H9 (cell line): ENCODE measurements around the gene OBP2B. TPM values are rescaled to one million over a fixed set of nuclear protein-coding genes. Genes with fewer than 3 reads are reported as not detected.
A peak's percentile ranks its signal among the peaks of the same experiment; 100 is the strongest.

Experiments
- DNase-seq: peaks from one replicate; pipeline ENCODE4 v3.0.0-alpha.2; 2017
- H2AFZ ChIP-seq: one replicate; pipeline ENCODE4 v1.6.1; 2013; ENCODE audit warnings: mild to moderate bottlenecking, low read length, control low read depth, moderate library complexity
- H2AK5ac ChIP-seq: 2 replicates; pipeline ENCODE4 v1.6.1; 2013; ENCODE audit warnings: low read length, control low read depth, mixed read lengths; ENCODE audit not compliant: insufficient read length
- H2BK120ac ChIP-seq: one replicate; pipeline ENCODE4 v1.6.1; 2013; ENCODE audit warnings: low read depth, mild to moderate bottlenecking, low read length, control low read depth, inconsistent platforms; ENCODE audit not compliant: poor library complexity, severe bottlenecking
- H2BK12ac ChIP-seq: 2 replicates; pipeline ENCODE4 v1.6.1; 2013; ENCODE audit warnings: low read length, control low read depth, mixed read lengths, low read depth; ENCODE audit not compliant: insufficient read length
- H2BK15ac ChIP-seq: 2 replicates; pipeline ENCODE4 v1.6.1; 2013; ENCODE audit warnings: low read depth, low read length, control low read depth
- H2BK20ac ChIP-seq: one replicate; pipeline ENCODE4 v1.6.1; 2013; ENCODE audit warnings: low read depth, mild to moderate bottlenecking, low read length, control low read depth, inconsistent platforms; ENCODE audit not compliant: poor library complexity, severe bottlenecking
- H2BK5ac ChIP-seq: 2 replicates; pipeline ENCODE4 v1.6.1; 2013; ENCODE audit warnings: low read length, control low read depth, mixed read lengths; ENCODE audit not compliant: insufficient read length
- H3K14ac ChIP-seq: 2 replicates; pipeline ENCODE4 v1.6.1; 2013; ENCODE audit warnings: low read length, control low read depth; ENCODE audit not compliant: insufficient read depth
- H3K18ac ChIP-seq: 2 replicates; pipeline ENCODE4 v1.6.1; 2013; ENCODE audit warnings: low read depth, mild to moderate bottlenecking, mixed read lengths, low read length, control low read depth; ENCODE audit not compliant: insufficient read length
- H3K23ac ChIP-seq: 2 replicates; pipeline ENCODE4 v1.6.1; 2013; ENCODE audit warnings: low read length, control low read depth, mixed read lengths, low read depth; ENCODE audit not compliant: insufficient read length
- H3K23me2 ChIP-seq: 2 replicates; pipeline ENCODE4 v1.6.1; 2013; ENCODE audit warnings: low read depth, mild to moderate bottlenecking, mixed read lengths, low read length, control low read depth; ENCODE audit not compliant: insufficient read length, poor library complexity, severe bottlenecking
- H3K27ac ChIP-seq: 2 replicates; pipeline ENCODE4 v1.5.1; 2013; ENCODE audit warnings: low read length, control low read depth, mixed read lengths, low read depth; ENCODE audit not compliant: insufficient read length
- H3K27me3 ChIP-seq: 2 replicates; pipeline ENCODE4 v1.6.1; 2013; ENCODE audit warnings: low read length, control low read depth, inconsistent platforms; ENCODE audit not compliant: insufficient read depth
- H3K4ac ChIP-seq: 2 replicates; pipeline ENCODE4 v1.6.1; 2013; ENCODE audit warnings: low read depth, mild to moderate bottlenecking, control low read depth, inconsistent platforms, low read length, moderate library complexity
- H3K4me1 ChIP-seq: 2 replicates; pipeline ENCODE4 v1.6.1; 2013; ENCODE audit warnings: low read length, control low read depth, inconsistent platforms; ENCODE audit not compliant: insufficient read depth
- H3K4me2 ChIP-seq: 2 replicates; pipeline ENCODE4 v1.6.1; 2013; ENCODE audit warnings: low read length, control low read depth, mixed read lengths; ENCODE audit not compliant: insufficient read length, insufficient read depth
- H3K56ac ChIP-seq: 2 replicates; pipeline ENCODE4 v1.6.1; 2013; ENCODE audit warnings: low read depth, mild to moderate bottlenecking, mixed read lengths, low read length, control low read depth; ENCODE audit not compliant: insufficient read length
- H3K79me1 ChIP-seq: 2 replicates; pipeline ENCODE4 v1.6.1; 2013; ENCODE audit warnings: low read depth, mild to moderate bottlenecking, moderate library complexity, low read length, control low read depth, inconsistent platforms; ENCODE audit not compliant: insufficient read depth, poor library complexity, severe bottlenecking
- H3K79me2 ChIP-seq: 2 replicates; pipeline ENCODE4 v1.6.1; 2013; ENCODE audit warnings: low read length, control low read depth, inconsistent platforms; ENCODE audit not compliant: insufficient read depth
- H3K9ac ChIP-seq: 2 replicates; pipeline ENCODE4 v1.6.1; 2013; ENCODE audit warnings: low read length, control low read depth, mixed read lengths; ENCODE audit not compliant: insufficient read length; ENCODE audit errors: extremely low read depth
- H3K9me3 ChIP-seq: one replicate; pipeline ENCODE4 v1.6.1; 2013; ENCODE audit warnings: low read depth, low read length, inconsistent platforms; ENCODE audit not compliant: control insufficient read depth
- H3T11ph ChIP-seq: one replicate; pipeline ENCODE4 v1.6.1; 2013; ENCODE audit warnings: mild to moderate bottlenecking, low read length, control low read depth, inconsistent platforms
- H4K20me1 ChIP-seq: one replicate; pipeline ENCODE4 v1.6.1; 2013; ENCODE audit not compliant: control insufficient read depth, insufficient read length, insufficient read depth
- H4K5ac ChIP-seq: 2 replicates; pipeline ENCODE4 v1.6.1; 2013; ENCODE audit warnings: low read depth, mild to moderate bottlenecking, mixed read lengths, low read length, control low read depth; ENCODE audit not compliant: insufficient read length
- H4K8ac ChIP-seq: replicated peaks from 2 replicates; pipeline ENCODE4 v1.6.1; 2013; ENCODE audit warnings: low read length, control low read depth, mixed read lengths, low read depth; ENCODE audit not compliant: insufficient read length
- H4K91ac ChIP-seq: 2 replicates; pipeline ENCODE4 v1.6.1; 2013; ENCODE audit warnings: low read depth, mild to moderate bottlenecking, moderate library complexity, mixed read lengths, low read length, control low read depth; ENCODE audit not compliant: insufficient read length
- H3K27ac Mint-ChIP-seq, 3 experiments: 2 replicates in 2 of 3; 3 replicates in 1 of 3; pipeline ENCODE4 v1.8.0; 2020 to 2021; ENCODE audit warnings: mixed read lengths in 3 of 3, mild to moderate bottlenecking in 1 of 3, moderate library complexity in 1 of 3
- H3K27me3 Mint-ChIP-seq: 2 replicates; pipeline ENCODE4 v1.8.0; 2021; ENCODE audit warnings: low read depth, mild to moderate bottlenecking, moderate library complexity, mixed read lengths
- H3K36me3 Mint-ChIP-seq, 3 experiments: 2 replicates in 2 of 3; 3 replicates in 1 of 3; pipeline ENCODE4 v1.8.0; 2020 to 2021; ENCODE audit warnings: low read depth in 3 of 3, mixed read lengths in 3 of 3; ENCODE audit not compliant: insufficient read depth in 1 of 3
- H3K4me1 Mint-ChIP-seq, 2 experiments: 2 replicates each; pipeline ENCODE4 v1.8.0; 2020; ENCODE audit warnings: mixed read lengths in 2 of 2
- H3K4me3 Mint-ChIP-seq, 2 experiments: 2 replicates in 1 of 2; 3 replicates in 1 of 2; pipeline ENCODE4 v1.8.0; 2020 to 2021; ENCODE audit warnings: mild to moderate bottlenecking in 2 of 2, mixed read lengths in 2 of 2, moderate library complexity in 1 of 2
- H3K9me3 Mint-ChIP-seq, 2 experiments: 2 replicates in 1 of 2; 3 replicates in 1 of 2; pipeline ENCODE4 v1.8.0; 2020; ENCODE audit warnings: mild to moderate bottlenecking in 2 of 2, mixed read lengths in 2 of 2, moderate library complexity in 1 of 2
- CTCF ChIP-seq: fragments of 200-600 bp; sonication (generic); conservative IDR thresholded peaks from 3 replicates; pipeline ENCODE4 v1.8.0; 2021; ENCODE audit warnings: antibody characterized with exemption, mild to moderate bottlenecking
- WGBS: extraction: QIAGEN DNeasy Blood & Tissue Kit; methylation state at CpG from one replicate; pipeline ENCODE4 v1.1.7; 2013; ENCODE audit warnings: missing lambda C conversion rate, low lambda C conversion rate, mixed read lengths; ENCODE audit not compliant: insufficient read length; ENCODE audit errors: extremely low coverage; 5-methylcytosine and 5-hydroxymethylcytosine counted together
- total RNA-seq: library from RNA; stranded (reverse); gene quantifications from 2 replicates; pipeline ENCODE4 v1.2.1, GENCODE V29; 2021

OBP2B gene
- total RNA-seq, 1 experiment from 2014 or later, result not detected

- Histone ChIP-seq H4K20me1 (no peaks in the 10 kb centered on the region), H2BK12ac (no peak overlapping the region), H3K27me3 (no peaks in the 10 kb centered on the region), H2AFZ (no peak overlapping the region), H3K4me1 (no peaks in the 10 kb centered on the region), H3K18ac (no peak overlapping the region), H4K8ac (no peak overlapping the region), H2AK5ac (no peak overlapping the region), H3K79me2 (no peaks in the 10 kb centered on the region), H3K9me3 (no peaks in the 10 kb centered on the region), H3T11ph (no peak overlapping the region), H3K23ac (no peak overlapping the region), H3K4ac (no peak overlapping the region), H2BK5ac (no peak overlapping the region), H4K91ac (no peak overlapping the region), H4K5ac (no peak overlapping the region), H2BK120ac (no peak overlapping the region), H3K56ac (no peak overlapping the region), H3K23me2 (no peaks in the 10 kb centered on the region), H3K14ac (no peak overlapping the region), H2BK15ac (no peak overlapping the region), H3K4me2 (no peak overlapping the region), H2BK20ac (no peak overlapping the region), H3K27ac (no peak overlapping the region), H3K79me1 (no peaks in the 10 kb centered on the region), H3K9ac (no peak overlapping the region)
- no peaks in the 10 kb centered on the region; a peak in 1 of 7 replicates for H3K36me3 Mint-ChIP-seq
- no peak overlapping the region for H3K27ac Mint-ChIP-seq
- no CpG with 5 or more reads among the region's 8 CpGs for WGBS
- H3K9me3 Mint-ChIP-seq, result no peaks in the 10 kb centered on the region; a peak in 1 of 5 replicates
- TF ChIP-seq CTCF, result peak; percentile 59
- no peak for DNase-seq
- H3K27me3 Mint-ChIP-seq, result peaks cover 61% of the 10 kb centered on the region
- H3K4me3 Mint-ChIP-seq, result peak overlapping the region in 1 of 2 experiments; percentile 60; a peak in 2 of 5 replicates
- peaks cover 2 to 7% of the 10 kb centered on the region in 2 experiments; a peak in 3 of 4 replicates for H3K4me1 Mint-ChIP-seq
These were observed 24.1 kb downstream of the OBP2B start for GRCh38 chr9:133184971-133185370.
